GM20000 (cell line): ENCODE data around the gene YIPF6.
"Not testable (repeated sequence)": the region's sequence is repeated elsewhere in the genome, so short reads cannot be mapped to it uniquely, and the experiment has no call there.

Experiments
- DNase-seq: peaks from one replicate; pipeline ENCODE4 v3.0.0; 2012; ENCODE audit warnings: low spot score
- CTCF ChIP-seq: IDR thresholded peaks from 2 replicates; pipeline ENCODE4 v1.5.1; 2012; ENCODE audit warnings: mild to moderate bottlenecking, control low read depth; ENCODE audit errors: extremely low read depth, missing control alignments

YIPF6 gene

GRCh38 chrX:68508799-68509198 lies 9.9 kb downstream of the YIPF6 start:
- TF ChIP-seq CTCF: no peak
- DNase-seq: no peak

DNA sequence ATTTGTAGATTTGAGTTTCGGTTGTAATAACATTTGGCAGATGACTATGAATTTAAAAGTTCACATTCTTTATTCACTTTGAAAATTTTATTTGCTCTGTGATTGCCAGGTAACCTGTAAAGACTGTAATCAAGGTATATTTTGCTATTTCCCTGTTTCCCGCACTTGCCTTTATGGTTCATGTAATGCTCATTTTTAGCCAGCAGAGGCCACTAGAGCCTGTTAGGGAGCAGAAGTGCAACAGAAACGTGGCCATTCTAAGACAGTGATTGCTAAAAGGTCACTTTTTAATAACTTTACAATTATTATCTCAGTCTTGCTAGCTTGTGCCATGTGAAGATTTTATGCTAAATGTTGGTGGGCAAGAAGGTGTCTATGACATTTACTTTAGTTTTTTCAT lies 12.4 kb downstream of the YIPF6 start:
- TF ChIP-seq CTCF: peak; percentile 42
- DNase-seq: peak; percentile 25

- DNase-seq: not testable (repeated sequence)
Observed at GRCh38 chrX:68524680-68525079, 25.8 kb downstream of the YIPF6 start.

- DNase-seq: no peak
- no peak for TF ChIP-seq CTCF
Observed at GRCh38 chrX:68532831-68533533, 34.1 kb downstream of the YIPF6 start.

DNA sequence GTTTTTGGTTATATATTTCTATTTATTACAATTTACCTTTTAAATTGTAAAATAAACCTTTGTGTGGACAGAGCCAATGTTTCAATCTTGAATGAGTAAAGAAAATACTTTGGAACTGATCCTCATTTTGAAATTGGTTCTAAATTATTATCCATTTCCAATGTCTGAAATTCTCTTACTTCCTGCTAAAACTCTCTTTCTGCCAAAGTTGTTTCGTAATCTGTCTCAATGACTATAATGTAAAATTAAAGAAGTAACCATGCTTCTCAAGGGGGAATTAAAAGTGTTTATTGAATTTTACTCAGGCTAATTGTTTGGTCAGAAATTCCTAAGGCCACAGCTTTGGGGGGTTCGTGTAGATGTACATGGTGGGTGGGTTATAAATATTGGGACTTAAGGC lies 34.8 kb downstream of the YIPF6 start:
- DNase-seq: no peak
- TF ChIP-seq CTCF: no peak

DNA sequence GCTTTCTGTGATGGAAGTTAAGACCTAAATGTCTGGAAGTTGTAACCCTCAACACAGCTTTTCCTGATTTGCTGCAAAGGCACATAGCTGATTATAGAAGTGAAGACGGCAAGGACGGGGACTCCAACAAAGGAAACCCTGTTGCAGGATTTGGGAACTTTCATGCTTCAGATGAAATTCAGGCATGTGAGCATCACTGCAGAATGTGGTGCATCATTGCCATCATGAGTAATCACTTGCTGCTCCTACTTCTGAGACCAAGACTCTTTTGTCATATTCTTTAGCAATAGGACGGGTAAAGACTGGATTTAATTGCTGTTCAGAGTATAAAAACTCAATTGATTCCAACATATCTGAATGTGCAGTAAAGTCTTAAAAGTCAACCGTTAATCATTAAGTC lies 35.8 kb downstream of the YIPF6 start:
- DNase-seq: no peak
- TF ChIP-seq CTCF: no peak

- DNase-seq: no peak
- no peak for TF ChIP-seq CTCF
Observed at GRCh38 chrX:68536429-68536828, 37.6 kb downstream of the YIPF6 start.

DNA sequence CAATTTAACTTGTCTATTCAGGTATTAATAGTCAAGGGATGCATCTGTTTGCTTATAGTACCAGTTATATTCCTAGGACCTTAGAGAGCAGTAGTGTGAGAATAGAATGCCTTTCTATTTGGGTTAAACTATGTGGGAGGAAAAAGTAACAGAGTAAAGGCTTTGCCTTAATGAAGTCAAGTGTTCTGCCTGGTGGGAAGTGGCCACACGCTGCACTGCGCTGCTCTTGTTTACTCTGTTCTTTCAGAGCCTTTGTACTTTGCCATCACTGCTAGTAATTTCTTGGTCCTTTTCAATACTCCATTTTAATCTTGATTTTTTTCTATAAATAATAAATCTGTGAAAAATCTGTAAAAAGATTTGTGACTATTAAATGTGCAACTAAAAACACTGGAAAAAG lies 38.0 kb downstream of the YIPF6 start:
- DNase-seq: no peak
- no peak for TF ChIP-seq CTCF
